Trophoblast cell (in vitro differentiated cells and primary cell): ENCODE results near the gene MEGF11.

Source experiments
- DNase-seq, 2 donors: peaks; one replicate each; pipeline ENCODE4 v3.0.0-alpha.2; 2016
- H2AFZ ChIP-seq: 2 replicates; pipeline ENCODE4 v1.6.1; 2013; ENCODE audit warnings: low read length, moderate library complexity, mild to moderate bottlenecking; ENCODE audit not compliant: insufficient read depth, poor library complexity
- H2AK5ac ChIP-seq: 2 replicates; pipeline ENCODE4 v1.6.1; 2013; ENCODE audit warnings: mild to moderate bottlenecking, low read length
- H2BK120ac ChIP-seq: 2 replicates; pipeline ENCODE4 v1.6.1; 2013; ENCODE audit warnings: low read length, mild to moderate bottlenecking, moderate library complexity; ENCODE audit not compliant: insufficient read depth, poor library complexity
- H2BK12ac ChIP-seq: 2 replicates; pipeline ENCODE4 v1.6.1; 2013; ENCODE audit warnings: mild to moderate bottlenecking, low read length, moderate library complexity
- H2BK5ac ChIP-seq: 2 replicates; pipeline ENCODE4 v1.6.1; 2013; ENCODE audit warnings: low read length, low read depth, moderate library complexity, mild to moderate bottlenecking; ENCODE audit not compliant: poor library complexity
- H3K14ac ChIP-seq: 2 replicates; pipeline ENCODE4 v1.6.1; 2013; ENCODE audit warnings: mild to moderate bottlenecking, low read length
- H3K18ac ChIP-seq: 2 replicates; pipeline ENCODE4 v1.6.1; 2013; ENCODE audit warnings: mild to moderate bottlenecking, low read length
- H3K23ac ChIP-seq: 2 replicates; pipeline ENCODE4 v1.6.1; 2013; ENCODE audit warnings: low read length
- H3K27ac ChIP-seq: 2 replicates; pipeline ENCODE4 v1.5.1; 2013; ENCODE audit warnings: low read depth, mild to moderate bottlenecking, inconsistent platforms, low read length, moderate library complexity
- H3K27me3 ChIP-seq: 2 replicates; pipeline ENCODE4 v1.6.1; 2013; ENCODE audit warnings: inconsistent platforms, mild to moderate bottlenecking, low read length, moderate library complexity; ENCODE audit not compliant: insufficient read depth
- H3K36me3 ChIP-seq, 2 experiments: 1 replicate in 1 of 2; 2 replicates in 1 of 2; pipeline ENCODE4 v1.6.1; 2013; ENCODE audit warnings: low read length in 2 of 2, mild to moderate bottlenecking in 2 of 2, moderate library complexity in 1 of 2; ENCODE audit not compliant: insufficient read depth in 2 of 2, control insufficient read depth in 1 of 2
- H3K4ac ChIP-seq: 2 replicates; pipeline ENCODE4 v1.6.1; 2013; ENCODE audit warnings: low read depth, mild to moderate bottlenecking, low read length, moderate library complexity
- H3K4me1 ChIP-seq, 2 experiments: 1 replicate in 1 of 2; 2 replicates in 1 of 2; pipeline ENCODE4 v1.6.1; 2013; ENCODE audit warnings: low read length in 2 of 2, mild to moderate bottlenecking in 2 of 2, moderate library complexity in 1 of 2; ENCODE audit not compliant: insufficient read depth in 2 of 2, control insufficient read depth in 1 of 2
- H3K4me2 ChIP-seq: 2 replicates; pipeline ENCODE4 v1.6.1; 2013; ENCODE audit warnings: inconsistent platforms, mild to moderate bottlenecking, low read length, moderate library complexity
- H3K4me3 ChIP-seq: 2 replicates; pipeline ENCODE4 v1.5.1; 2013; ENCODE audit warnings: mild to moderate bottlenecking, low read depth, low read length, inconsistent platforms
- H3K79me1 ChIP-seq: one replicate; pipeline ENCODE4 v1.6.1; 2013; ENCODE audit warnings: low read length
- H3K79me2 ChIP-seq: 2 replicates; pipeline ENCODE4 v1.6.1; 2013; ENCODE audit warnings: low read length, mild to moderate bottlenecking; ENCODE audit not compliant: control insufficient read depth, insufficient read depth, poor library complexity
- H3K9ac ChIP-seq: 2 replicates; pipeline ENCODE4 v1.6.1; 2013; ENCODE audit warnings: mild to moderate bottlenecking, low read length
- H3K9me3 ChIP-seq: 2 replicates; pipeline ENCODE4 v1.6.1; 2013; ENCODE audit warnings: low read depth, mild to moderate bottlenecking, control low read depth, inconsistent platforms, low read length; ENCODE audit not compliant: insufficient read depth
- H4K12ac ChIP-seq: 2 replicates; pipeline ENCODE4 v1.6.1; 2013; ENCODE audit warnings: low read depth, mild to moderate bottlenecking, low read length, moderate library complexity
- H4K8ac ChIP-seq: 2 replicates; pipeline ENCODE4 v1.6.1; 2013; ENCODE audit warnings: low read depth, mild to moderate bottlenecking, low read length, moderate library complexity
- H4K91ac ChIP-seq: one replicate; pipeline ENCODE4 v1.6.1; 2013; ENCODE audit warnings: low read depth, mild to moderate bottlenecking, low read length, moderate library complexity
- WGBS: extraction: QIAGEN DNeasy Blood & Tissue Kit; methylation state at CpG from one replicate; pipeline ENCODE4 v1.1.7; 2013; ENCODE audit warnings: missing lambda C conversion rate; ENCODE audit not compliant: insufficient read length, insufficient coverage; ENCODE audit errors: extremely low coverage; 5-methylcytosine and 5-hydroxymethylcytosine counted together

Gene MEGF11

DNA sequence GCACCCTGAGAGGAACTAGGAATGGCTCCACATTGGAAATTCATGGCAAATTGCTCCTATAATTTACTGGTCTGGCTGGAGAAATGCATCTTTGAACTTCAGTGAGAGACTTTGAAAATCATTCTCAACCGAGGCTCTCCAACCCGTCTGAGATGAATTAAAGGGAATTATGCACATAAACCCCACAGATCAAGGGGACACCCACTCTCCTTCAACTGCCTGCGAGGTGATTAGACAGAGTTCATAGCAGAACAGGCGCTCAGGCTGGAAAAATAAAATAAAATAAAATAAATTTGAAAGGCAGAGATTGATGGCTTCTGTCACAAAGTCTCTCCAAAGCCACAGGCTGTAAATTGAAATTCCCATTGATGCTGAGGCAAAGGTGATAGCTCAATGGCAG, 37.7 kb downstream of the MEGF11 start:
- Histone ChIP-seq H4K8ac (no peak overlapping the region), H4K91ac (no peak overlapping the region)

GRCh38 chr15:66214246-66214645, 39.3 kb downstream of the MEGF11 start:
- Histone ChIP-seq H3K4ac (no peak overlapping the region), H3K4me3 (no peak overlapping the region), H2AFZ (no peak overlapping the region), H3K9me3 (no peaks in the 10 kb centered on the region), H3K79me1 (no peaks in the 10 kb centered on the region), H4K91ac (no peak overlapping the region), H2BK5ac (no peak overlapping the region), H2BK120ac (no peak overlapping the region), H3K79me2 (no peaks in the 10 kb centered on the region), H2AK5ac (no peak overlapping the region), H3K4me1 (no peaks in the 10 kb centered on the region), H4K8ac (no peak overlapping the region), H3K14ac (no peak overlapping the region), H3K27ac (no peak overlapping the region), H3K4me2 (no peak overlapping the region), H3K9ac (no peak overlapping the region), H2BK12ac (no peak overlapping the region), H3K18ac (no peak overlapping the region), H3K23ac (no peak overlapping the region), H4K12ac (no peak overlapping the region), H3K36me3 (no peaks in the 10 kb centered on the region), H3K27me3 (no peaks in the 10 kb centered on the region)
- DNase-seq = no peak
- WGBS = no CpG with 5 or more reads among the region's 4 CpGs

More for the DNA sequence above, 37.7 kb downstream of the MEGF11 start:
- Histone ChIP-seq H4K12ac (no peak overlapping the region), H2BK120ac (no peak overlapping the region), H3K4me3 (no peak overlapping the region), H3K4me2 (no peak overlapping the region), H3K27ac (no peak overlapping the region), H3K79me1 (no peaks in the 10 kb centered on the region), H3K23ac (no peak overlapping the region), H3K4me1 (no peaks in the 10 kb centered on the region), H3K14ac (no peak overlapping the region), H3K27me3 (no peaks in the 10 kb centered on the region), H3K9ac (no peak overlapping the region), H3K18ac (no peak overlapping the region), H2BK5ac (no peak overlapping the region), H2AFZ (no peak overlapping the region), H3K4ac (no peak overlapping the region), H2BK12ac (no peak overlapping the region), H3K79me2 (no peaks in the 10 kb centered on the region), H3K9me3 (no peaks in the 10 kb centered on the region), H2AK5ac (no peak overlapping the region), H3K36me3 (no peaks in the 10 kb centered on the region)
- DNase-seq = no peak
- WGBS = no CpG with 5 or more reads among the region's 4 CpGs

DNA sequence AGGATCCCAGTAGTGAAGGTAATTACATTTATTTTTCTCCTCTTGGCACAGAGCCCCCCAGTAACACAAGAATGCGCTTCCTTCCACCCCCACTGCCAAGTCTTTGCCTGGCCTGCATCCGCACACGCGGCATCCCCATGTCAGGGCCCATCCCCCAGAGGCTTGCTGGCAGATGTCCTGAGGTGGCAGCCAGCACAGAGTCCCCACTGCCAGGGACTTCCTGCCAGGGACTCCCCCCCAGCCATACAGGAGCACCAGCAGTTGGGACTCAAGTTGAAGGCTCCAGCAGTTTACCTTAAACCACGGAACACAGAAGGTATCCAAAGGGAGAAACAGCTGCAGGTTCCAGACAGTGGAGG, 41.0 kb downstream of the MEGF11 start:
- Histone ChIP-seq H3K4me3 (no peak overlapping the region), H3K18ac (no peak overlapping the region), H2BK12ac (no peak overlapping the region), H2AK5ac (no peak overlapping the region), H3K4ac (no peak overlapping the region), H4K12ac (no peak overlapping the region), H3K79me2 (no peaks in the 10 kb centered on the region), H4K91ac (no peak overlapping the region), H3K4me1 (no peaks in the 10 kb centered on the region), H3K4me2 (no peak overlapping the region), H2BK5ac (no peak overlapping the region), H3K36me3 (no peaks in the 10 kb centered on the region), H3K27me3 (no peaks in the 10 kb centered on the region), H2BK120ac (no peak overlapping the region), H3K9ac (no peak overlapping the region), H3K23ac (no peak overlapping the region), H4K8ac (no peak overlapping the region), H3K27ac (no peak overlapping the region), H3K14ac (no peak overlapping the region), H3K79me1 (no peaks in the 10 kb centered on the region), H2AFZ (no peak overlapping the region), H3K9me3 (no peaks in the 10 kb centered on the region)
- no peak for DNase-seq
- no CpG with 5 or more reads among the region's 5 CpGs for WGBS

DNA sequence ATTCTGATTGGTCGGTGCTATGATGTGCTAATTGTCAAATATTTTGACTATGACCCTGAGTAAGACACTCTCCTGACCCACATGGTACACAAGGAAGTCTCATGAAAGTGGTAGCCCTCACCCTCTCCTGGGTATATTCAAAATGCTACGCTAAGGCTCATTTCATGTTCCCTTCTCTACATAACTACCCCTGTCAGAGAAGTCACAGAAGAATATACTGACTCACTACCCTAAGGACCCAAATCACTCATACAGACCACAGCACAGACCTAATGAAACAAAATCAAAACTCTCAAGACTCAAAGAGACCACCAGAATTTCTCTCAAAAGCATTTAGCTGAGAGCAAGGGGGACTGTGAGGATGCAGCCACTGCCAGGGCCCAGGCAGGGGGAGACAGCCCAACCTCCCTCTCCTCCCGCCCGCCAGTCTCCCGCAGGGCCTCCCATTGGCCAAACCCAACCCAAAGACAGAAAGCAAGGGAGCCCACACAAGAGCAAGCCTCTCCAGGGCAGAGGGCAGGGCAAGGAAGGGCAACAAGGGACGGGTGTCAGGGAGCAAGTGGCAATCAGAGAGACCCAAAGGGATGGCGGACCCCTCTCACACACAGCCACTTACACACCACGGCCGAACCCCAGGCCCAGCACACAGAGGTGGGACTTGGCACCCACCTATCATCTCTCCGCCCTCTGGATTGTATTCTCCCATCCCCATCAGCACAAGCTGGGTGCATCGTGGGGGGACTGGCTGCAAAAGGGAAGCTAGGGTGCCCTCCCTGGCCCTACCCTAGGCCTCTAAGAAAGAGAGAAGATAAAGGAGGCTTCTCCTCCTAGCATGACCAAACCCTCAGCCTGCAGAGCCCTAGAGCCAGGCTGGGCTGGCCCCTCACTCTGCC, 41.6 kb downstream of the MEGF11 start:
- Histone ChIP-seq H2BK12ac (no peak overlapping the region), H3K9ac (no peak overlapping the region), H4K12ac (no peak overlapping the region), H3K79me2 (no peaks in the 10 kb centered on the region), H3K9me3 (no peaks in the 10 kb centered on the region), H3K4me3 (no peak overlapping the region), H3K4me2 (no peak overlapping the region), H4K8ac (no peak overlapping the region), H4K91ac (no peak overlapping the region), H3K4ac (no peak overlapping the region), H3K36me3 (no peaks in the 10 kb centered on the region), H3K27me3 (no peaks in the 10 kb centered on the region), H3K79me1 (no peaks in the 10 kb centered on the region), H3K23ac (no peak overlapping the region), H3K4me1 (no peaks in the 10 kb centered on the region), H3K18ac (no peak overlapping the region), H2AK5ac (no peak overlapping the region), H3K27ac (no peak overlapping the region), H2BK5ac (no peak overlapping the region), H3K14ac (no peak overlapping the region), H2BK120ac (no peak overlapping the region), H2AFZ (no peak overlapping the region)
- WGBS = no CpG with 5 or more reads among the region's 11 CpGs
- no peak for DNase-seq
